Superior temporal gyrus (tissue), 1 donor: ENCODE data around the gene RAD51B.

Experiments
- DNase-seq: peaks from one replicate; pipeline ENCODE4 v3.0.0-alpha.2; 2016; ENCODE audit errors: extremely low spot score

Gene RAD51B

DNA sequence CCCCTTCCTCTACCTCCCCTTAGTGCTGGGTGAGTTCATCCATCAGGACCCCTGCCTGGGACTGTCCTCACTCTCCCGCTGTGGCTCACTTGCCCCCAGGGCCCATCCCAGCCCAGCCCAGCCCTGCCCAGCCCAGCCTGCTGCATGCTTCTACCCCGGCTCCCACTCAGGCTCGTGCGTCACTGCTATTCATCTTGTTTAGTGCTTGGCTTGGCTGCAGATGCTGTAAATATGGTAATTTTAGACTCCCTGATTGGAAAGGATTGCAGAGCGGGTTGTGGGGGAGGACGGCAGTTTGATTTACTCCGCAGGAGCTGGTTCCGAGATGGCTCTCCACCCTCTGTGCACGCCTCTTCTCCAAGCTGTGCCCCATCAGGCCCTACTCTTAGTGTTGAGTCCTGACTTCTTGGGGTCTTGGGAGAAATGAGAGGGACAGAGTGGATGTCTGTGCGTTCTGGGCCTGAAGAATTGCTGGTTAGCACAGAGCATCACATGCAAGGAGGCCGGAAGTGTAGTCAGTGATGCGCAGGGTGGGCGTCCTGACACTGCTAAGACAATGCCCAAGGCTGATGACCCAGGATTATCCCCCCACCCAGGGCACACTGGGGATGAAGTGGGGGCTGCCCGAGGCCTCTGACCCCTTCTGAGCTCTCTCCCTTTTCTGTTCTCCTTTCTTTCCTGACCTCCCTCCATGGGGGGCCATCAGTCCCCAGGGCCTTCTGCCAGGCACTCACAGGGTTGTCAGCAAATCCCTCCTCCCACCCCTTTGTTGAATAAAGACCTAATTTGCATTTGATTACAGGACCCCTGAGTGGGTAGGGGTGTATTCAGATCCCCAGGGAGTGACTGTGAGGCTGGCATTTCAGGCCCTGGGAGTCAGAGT lies 728.9 kb downstream of the RAD51B start:
- peak; percentile 68 for DNase-seq

- peak; percentile 61 for DNase-seq
Measured at GRCh38 chr14:68550338-68550715, 730.7 kb downstream of the RAD51B start.

DNA sequence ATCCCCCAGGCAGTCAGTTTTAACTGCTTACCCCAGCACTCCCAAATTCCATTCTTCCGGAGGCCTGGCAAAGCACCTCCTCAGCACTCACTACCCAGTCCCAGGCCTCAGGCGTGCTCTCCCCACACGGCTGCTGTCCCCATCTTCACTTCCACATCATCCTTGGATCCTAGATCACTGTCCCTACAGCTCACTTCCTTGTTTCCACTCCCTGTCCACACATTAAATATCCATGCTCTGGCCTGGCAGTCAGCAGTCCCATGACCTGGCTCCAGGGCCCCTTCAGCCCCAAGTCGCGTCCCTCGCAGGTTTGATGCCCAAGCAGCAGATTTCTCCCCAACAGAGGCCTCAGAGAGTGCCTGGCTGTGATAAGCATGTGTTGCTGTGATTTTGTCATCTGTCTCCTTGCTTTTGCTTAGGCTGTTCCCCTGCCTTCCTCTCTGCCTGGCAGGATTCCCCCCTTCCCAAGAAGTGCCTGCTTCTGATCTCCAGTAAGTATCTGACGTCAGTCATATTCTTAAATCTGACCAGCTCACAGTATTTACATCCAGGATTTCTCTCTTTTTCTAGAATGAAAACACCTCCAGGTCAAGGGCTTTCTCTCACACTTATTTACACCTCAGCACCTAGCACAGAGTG lies 731.6 kb downstream of the RAD51B start:
- DNase-seq: no peak

DNA sequence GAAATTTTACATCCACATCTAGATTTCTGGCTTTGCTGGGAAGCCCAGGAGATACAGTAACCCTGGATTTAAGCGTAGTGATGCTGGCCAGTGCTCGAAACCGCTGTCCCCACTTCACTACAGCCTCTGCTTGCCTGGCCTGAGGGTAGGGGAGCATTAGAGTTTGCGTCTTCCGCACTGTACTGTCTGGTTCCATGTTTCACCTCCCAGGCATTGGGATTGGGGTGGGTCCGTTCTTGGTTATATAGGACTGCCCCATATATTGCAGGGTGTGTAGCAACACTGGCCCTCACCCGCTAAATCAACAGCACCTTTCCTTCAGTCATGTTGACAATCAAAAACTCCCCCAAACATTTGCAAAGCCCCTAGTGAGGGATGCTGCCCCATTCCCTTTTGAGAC lies 732.5 kb downstream of the RAD51B start:
- DNase-seq: no peak

DNA sequence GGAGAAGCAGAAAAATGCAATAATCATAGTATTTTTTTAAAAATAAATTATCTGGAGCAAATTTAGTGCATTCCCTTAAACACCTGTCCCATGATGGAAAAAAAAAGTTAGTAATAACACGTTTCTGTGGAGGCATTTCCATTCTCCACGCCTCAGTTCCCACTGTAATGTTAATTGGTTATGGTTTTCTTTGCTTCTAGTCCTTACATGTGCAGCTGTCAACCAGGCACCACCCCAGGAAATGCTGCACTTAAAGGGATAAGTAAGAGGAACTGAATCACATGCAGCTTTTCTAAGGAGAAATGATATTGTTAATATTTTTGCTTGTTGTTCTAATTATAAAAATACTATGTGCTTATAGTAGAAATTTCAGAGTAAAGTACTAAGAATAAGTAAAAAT lies 733.0 kb downstream of the RAD51B start:
- DNase-seq: no peak

DNA sequence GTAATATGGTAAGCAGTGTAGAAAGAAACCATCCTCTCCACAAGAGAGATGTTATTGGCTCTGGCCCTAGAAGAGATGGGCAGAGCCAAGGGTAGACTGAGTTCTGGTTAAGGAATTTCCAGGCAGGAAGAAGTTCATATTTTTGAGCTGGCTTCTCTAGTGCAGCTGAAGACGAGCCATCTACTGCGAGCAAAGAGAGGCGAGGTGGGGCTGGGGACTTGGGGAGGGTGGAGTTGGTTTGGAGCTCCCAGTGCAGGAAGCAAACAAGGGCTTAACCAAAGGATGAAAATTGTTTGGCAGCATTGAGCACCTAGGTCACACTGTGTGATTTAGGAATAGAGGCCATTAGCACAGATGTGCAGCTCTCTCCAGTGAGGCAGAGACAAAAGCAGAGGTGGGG lies 733.7 kb downstream of the RAD51B start:
- no peak for DNase-seq

DNA sequence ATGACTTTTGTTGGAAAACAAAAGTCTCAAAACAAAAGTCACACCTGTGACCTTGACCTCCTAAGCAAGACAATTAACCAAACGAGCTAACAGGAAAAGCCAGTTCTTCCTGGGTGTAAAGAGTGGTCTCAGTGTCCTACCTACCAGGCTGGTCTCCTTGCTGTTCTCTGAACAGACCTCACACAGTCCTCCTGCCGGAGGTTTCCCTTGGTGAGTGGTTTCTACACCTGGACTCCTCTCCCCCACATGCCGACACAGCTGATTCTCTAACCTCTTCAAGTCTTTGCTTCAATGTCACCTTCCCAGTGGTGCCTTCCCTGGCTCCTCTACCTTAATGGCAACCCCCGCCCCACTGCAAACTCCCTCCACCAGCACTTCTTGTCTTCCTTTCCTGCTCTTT lies 734.7 kb downstream of the RAD51B start:
- no peak for DNase-seq

GRCh38 chr14:68556253-68556652 lies 736.7 kb downstream of the RAD51B start:
- no peak for DNase-seq

- no peak for DNase-seq
Measured at GRCh38 chr14:68557648-68558047, 738.1 kb downstream of the RAD51B start.

GRCh38 chr14:68558096-68558495 lies 738.5 kb downstream of the RAD51B start:
- no peak for DNase-seq

GRCh38 chr14:68559949-68560348 lies 740.4 kb downstream of the RAD51B start:
- DNase-seq: no peak

GRCh38 chr14:68561531-68562007 lies 742.0 kb downstream of the RAD51B start:
- no peak for DNase-seq

GRCh38 chr14:68562911-68563250 lies 743.3 kb downstream of the RAD51B start:
- DNase-seq: no peak

DNA sequence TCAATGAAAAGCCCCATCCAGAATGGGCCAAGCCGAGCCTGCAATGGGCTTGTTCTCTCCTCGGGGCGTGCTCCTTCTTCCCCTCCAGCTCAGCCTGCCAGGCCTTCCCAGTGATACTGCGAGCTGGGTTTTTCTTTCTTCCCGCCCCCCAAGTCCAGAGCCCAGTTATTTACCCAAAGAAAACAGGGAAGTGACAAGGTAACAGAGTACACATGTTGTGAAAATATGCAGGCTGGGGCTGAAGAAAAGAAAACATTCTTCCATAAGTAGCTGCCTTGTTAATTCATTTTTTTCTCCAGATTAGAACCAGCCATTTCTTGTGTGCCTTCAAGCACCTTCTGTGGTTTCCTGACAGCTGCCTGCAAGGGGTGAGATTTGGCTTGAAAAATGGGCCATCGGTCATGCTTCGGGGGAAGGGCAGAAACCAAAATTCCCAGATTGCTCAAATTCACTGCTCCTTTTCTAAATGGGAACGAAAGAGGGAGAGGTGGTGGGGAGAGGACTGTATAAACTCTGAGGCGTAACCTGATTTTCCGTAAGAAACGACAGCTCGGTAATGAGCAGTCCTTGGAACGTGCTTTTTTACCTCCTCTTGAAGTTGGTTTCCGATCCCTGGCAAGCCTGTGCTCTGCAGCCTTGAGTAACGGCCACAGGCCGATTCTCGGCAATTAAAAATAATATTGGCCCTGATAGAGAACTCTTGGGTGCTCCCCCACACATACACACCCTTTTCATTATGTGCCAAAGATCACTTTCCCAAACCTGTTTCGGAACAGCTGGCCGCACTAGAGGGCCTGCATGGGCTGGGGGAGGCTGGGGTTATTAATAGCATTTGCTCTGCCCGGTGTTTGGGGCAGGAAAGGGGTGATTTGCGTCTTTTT lies 743.9 kb downstream of the RAD51B start:
- DNase-seq: no peak

DNA sequence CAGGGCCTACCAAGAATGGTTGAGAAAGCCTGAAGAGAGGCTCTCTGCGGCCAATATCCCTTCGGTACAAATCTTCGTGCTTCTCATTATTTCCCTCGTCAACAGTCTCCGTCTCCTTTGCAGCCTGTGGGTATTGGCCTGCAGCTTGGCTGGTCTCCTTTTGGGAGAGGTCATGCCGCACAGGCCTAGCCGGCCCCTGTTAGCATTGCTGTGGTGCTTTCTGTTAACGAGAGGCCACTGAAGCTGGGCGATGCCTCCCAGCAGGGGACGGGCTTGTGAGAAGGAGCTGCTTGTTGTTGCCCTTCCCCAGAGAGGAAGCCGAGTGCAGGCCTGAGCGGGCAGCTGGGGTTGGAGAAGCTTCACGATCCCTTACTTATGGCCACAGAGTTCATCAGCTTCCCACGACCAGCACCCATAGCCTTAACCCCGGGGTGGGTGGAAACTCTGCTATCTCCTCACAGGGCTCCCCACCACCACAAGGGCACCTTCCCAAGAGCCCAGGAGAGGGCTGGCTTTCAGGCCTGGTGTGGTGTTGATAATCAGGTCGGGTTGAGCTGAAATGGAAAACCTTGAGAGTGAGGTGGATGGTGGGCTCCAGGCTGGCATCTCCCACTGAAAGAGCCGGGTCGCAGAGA lies 744.7 kb downstream of the RAD51B start:
- DNase-seq: no peak

- DNase-seq: no peak
Measured at GRCh38 chr14:68564826-68565759, 745.5 kb downstream of the RAD51B start.

DNA sequence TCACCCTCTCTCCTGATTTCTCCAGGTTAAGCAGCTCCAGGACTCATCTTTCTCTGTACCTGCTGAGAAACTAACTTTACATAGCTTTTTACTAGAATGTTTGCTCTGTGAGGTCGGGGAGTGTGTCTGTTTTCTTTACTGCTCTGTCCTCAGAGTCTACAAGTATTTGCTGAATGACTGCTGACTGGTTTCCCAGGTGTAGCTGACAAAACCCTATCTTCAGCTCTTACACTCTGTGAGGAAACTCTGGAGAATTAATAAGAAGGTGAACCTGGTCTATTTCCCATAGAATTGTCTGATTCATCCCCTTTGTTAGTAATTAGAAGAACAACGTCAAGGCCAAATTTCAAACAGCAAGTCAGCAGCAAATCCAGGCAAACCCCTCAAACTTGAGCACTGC lies 746.5 kb downstream of the RAD51B start:
- DNase-seq: no peak

DNA sequence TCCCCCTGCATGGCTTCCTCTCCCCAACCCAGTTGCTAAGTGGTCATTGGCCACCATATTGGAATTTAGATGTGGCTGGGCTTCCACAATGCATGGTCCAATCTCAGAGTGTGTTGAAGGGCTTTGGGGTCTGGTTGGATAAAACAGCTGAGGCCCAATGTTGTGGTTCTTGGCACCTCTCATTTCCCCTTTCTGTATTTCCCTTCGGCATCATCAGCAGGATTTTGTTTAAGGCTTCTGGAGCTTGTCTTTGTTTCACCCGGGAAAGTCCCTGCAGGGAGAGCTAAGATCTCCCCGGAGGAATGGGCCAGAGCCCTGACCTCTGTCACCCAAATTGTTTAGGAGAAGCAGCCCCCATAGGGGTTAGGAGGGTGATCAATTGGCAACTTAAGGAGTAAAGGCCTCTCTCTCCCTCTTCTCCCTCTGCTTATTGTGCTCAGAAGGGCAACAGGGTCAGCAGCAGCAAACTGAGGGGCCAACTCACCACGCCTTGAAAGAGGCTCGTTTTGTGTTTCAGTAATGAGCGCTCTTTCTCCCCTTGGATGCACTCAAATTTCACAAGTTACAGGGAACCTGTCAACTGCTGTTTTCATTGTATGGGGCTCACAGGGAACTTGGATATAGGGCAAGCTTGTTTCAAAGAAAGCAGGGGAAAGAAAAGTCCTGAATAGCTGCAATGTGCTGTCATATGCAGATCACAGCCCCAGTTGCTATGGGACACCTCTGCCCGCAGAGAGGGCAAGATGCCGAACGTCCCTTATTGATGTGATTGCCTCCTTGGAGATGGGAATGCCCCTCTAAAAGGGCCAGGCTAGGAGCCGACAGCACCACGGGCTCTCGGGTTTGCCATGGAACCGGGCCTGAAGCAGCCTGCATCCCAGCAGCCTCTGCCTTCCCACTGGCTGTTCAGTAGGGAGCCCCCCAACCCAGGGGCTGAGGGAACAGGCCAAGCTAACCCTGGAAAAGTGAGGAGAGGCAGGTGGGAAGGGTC lies 749.6 kb downstream of the RAD51B start:
- DNase-seq: no peak

GRCh38 chr14:68569970-68570409 lies 750.4 kb downstream of the RAD51B start:
- DNase-seq: no peak
